ENCODE measurements around the gene HPCA.

- TF ChIP-seq EP300 (IDR thresholded peaks at IDR 0.05; ENCODE audit: low read depth), result no peak
- no peak for TF ChIP-seq CTCF (IDR thresholded peaks at IDR 0.05)
- TF ChIP-seq POLR2AphosphoS5 (IDR thresholded peaks at IDR 0.05), result no peak
Observed at GRCh38 chr1:32858791-32859190, 27.5 kb upstream of the HPCA start.
